ENCODE data around the gene PDSS2. TPM values are rescaled to one million over a fixed set of nuclear protein-coding genes. Genes with fewer than 3 reads are reported as not detected.
A peak's percentile ranks its signal among the peaks of the same experiment; 100 is the strongest.
"Not testable (repeated sequence)": the region's sequence is repeated elsewhere in the genome, so short reads cannot be mapped to it uniquely, and the experiment has no call there.

PDSS2 gene
- total and polyA plus RNA-seq, 9 of the 15 experiments (the other 6 are each of a cell fraction or from before 2014, with no cell fraction given), result 5.8 to 21.1 (median 12.0) TPM

DNA sequence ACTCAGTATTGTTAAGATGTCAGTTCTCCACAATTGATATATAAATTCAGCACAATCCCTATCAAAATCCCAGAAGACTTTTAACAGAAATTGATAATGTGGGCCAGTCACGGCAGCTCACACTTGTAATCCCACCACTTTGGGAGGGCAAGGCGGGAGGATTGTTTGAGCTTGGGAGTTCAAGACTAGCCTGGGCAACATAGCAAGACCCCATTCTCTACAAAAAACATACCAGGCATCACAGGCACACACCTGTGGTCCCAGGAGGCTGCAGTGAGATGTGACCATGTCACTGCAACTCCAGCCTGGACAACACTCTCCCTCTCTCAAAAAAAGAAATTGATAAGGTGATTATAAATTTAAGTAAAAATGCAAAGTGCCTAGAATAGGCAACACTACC lies 90.9 kb downstream of the PDSS2 start:
- H2AFZ ChIP-seq (ENCODE audit: low read depth, low read length), result no peak overlapping the region
- ATAC-seq (no peak), DNase-seq (ENCODE audit: extremely low read depth in 1 of 4, low spot score in 3 of 4) (no peak), FAIRE-seq (no peak)
- POLR2A ChIA-PET, result interaction anchor here (0.9 kb wide), 1 partner anchor 1486 kb away, joined by 5 read pairs; no protein-coding TSS in a partner anchor
- WGBS (ENCODE audit: insufficient coverage, low coverage, missing lambda C conversion rate), result 80% methylated on average over 2 of the region's 2 CpGs
- H3K27ac ChIP-seq (ENCODE audit: extremely low read depth, low read depth, low read length), result no peak overlapping the region
- H3K79me2 ChIP-seq (ENCODE audit: control insufficient read depth, insufficient read depth, low read length), result no peaks in the 10 kb centered on the region
- H3K4me2 ChIP-seq (ENCODE audit: insufficient read depth, low read length), result no peak overlapping the region
- H3K36me3 ChIP-seq (ENCODE audit: control insufficient read depth, insufficient read depth, low read length), result no peaks in the 10 kb centered on the region
- no TSS peak for BruUV-seq (replicated peaks)
- H3K4me3 ChIP-seq, result no peak overlapping the region
- TF ChIP-seq ZBED1 (IDR thresholded peaks at IDR 0.05) (no peak), ZNF644 (tag; IDR thresholded peaks at IDR 0.05; ENCODE audit: low read depth) (no peak), ZNF121 (CRISPR knock-in tag; conservative IDR thresholded peaks at IDR 0.05) (peak; percentile 63), U2AF1 (optimal IDR thresholded peaks at IDR 0.05; ENCODE audit: low read depth, low read length) (no peak)
- H3K27me3 ChIP-seq (ENCODE audit: control insufficient read depth in 2 of 2, insufficient read depth in 2 of 2, low read length in 2 of 2), result no peaks in the 10 kb centered on the region
- no peak overlapping the region for H3K9ac ChIP-seq (ENCODE audit: insufficient read depth in 1 of 2, low read depth in 2 of 2, low read length in 2 of 2)
- CTCF ChIA-PET (ENCODE audit: low intra/inter-chr PET ratio), result no interaction called here
- no peaks in the 10 kb centered on the region; the same call in 1 of the 2 replicates for H3K9me3 ChIP-seq (replicated peaks; ENCODE audit: control insufficient read depth, insufficient read depth, low read depth, low read length)
- no peaks in the 10 kb centered on the region for H3K9me1 ChIP-seq (ENCODE audit: control insufficient read depth, insufficient read depth, low read length)
- no peaks in the 10 kb centered on the region for H3K4me1 ChIP-seq (replicated peaks in 1 of 2; ENCODE audit: control insufficient read depth in 2 of 2, insufficient read depth in 2 of 2, low read length in 2 of 2)
- intact Hi-C loops (cut with micrococcal nuclease), result no loop called here
- in situ Hi-C loops (cut with MboI), result no loop called here
- no peaks in the 10 kb centered on the region for H4K20me1 ChIP-seq (replicated peaks; ENCODE audit: control insufficient read depth, insufficient read depth, low read length)

DNA sequence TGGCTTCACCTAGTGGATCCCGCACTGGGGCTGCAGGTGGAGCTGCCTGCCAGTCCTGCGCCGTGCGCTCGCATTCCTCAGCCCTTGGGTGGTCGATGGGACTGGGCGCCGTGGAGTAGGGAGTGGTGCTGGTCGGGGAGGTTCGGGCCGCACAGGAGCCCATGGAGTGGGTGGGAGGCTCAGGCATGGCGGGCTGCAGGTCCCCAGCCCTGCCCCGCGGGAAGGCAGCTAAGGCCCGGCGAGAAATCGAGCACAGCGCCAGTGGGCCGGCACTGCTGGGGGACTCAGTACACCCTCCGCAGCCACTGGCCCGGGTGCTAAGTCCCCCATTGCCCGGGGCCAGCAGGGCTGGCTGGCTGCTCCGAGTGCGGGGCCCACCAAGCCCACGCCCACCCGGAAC lies 95.2 kb downstream of the PDSS2 start:
- H3K4me3 ChIP-seq; DNase-seq (ENCODE audit: extremely low read depth in 1 of 4, low spot score in 3 of 4); ATAC-seq; H3K9me3 ChIP-seq (replicated peaks; ENCODE audit: control insufficient read depth, insufficient read depth, low read depth, low read length); CTCF ChIA-PET (ENCODE audit: low intra/inter-chr PET ratio); in situ Hi-C loops (cut with MboI); H2AFZ ChIP-seq (ENCODE audit: low read depth, low read length); H3K27ac ChIP-seq (ENCODE audit: extremely low read depth, low read depth, low read length); intact Hi-C loops (cut with micrococcal nuclease); H3K9ac ChIP-seq (ENCODE audit: insufficient read depth in 1 of 2, low read depth in 2 of 2, low read length in 2 of 2); POLR2A ChIA-PET; H3K79me2 ChIP-seq (ENCODE audit: control insufficient read depth, insufficient read depth, low read length); FAIRE-seq; BruUV-seq (replicated peaks); H3K36me3 ChIP-seq (ENCODE audit: control insufficient read depth, insufficient read depth, low read length); H3K4me1 ChIP-seq (replicated peaks in 1 of 2; ENCODE audit: control insufficient read depth in 2 of 2, insufficient read depth in 2 of 2, low read length in 2 of 2); H3K9me1 ChIP-seq (ENCODE audit: control insufficient read depth, insufficient read depth, low read length); H3K4me2 ChIP-seq (ENCODE audit: insufficient read depth, low read length); H3K27me3 ChIP-seq (ENCODE audit: control insufficient read depth in 2 of 2, insufficient read depth in 2 of 2, low read length in 2 of 2); H4K20me1 ChIP-seq (replicated peaks; ENCODE audit: control insufficient read depth, insufficient read depth, low read length): not testable (repeated sequence)
- 93% methylated on average over 7 of the region's 26 CpGs for WGBS (ENCODE audit: insufficient coverage, low coverage, missing lambda C conversion rate)
